Testis (tissue), 5 donors: ENCODE data around the gene TRIO. TPM values are rescaled to one million over a fixed set of nuclear protein-coding genes. Genes with fewer than 3 reads are reported as not detected.
"Not testable (repeated sequence)": the region's sequence is repeated elsewhere in the genome, so short reads cannot be mapped to it uniquely, and the experiment has no call there.

Source experiments
- DNase-seq: peaks from one replicate; pipeline ENCODE4 v3.0.0-alpha.2; 2019
- H3K27ac ChIP-seq, 2 donors: fragments of 200-600 bp; sonication (generic); one replicate each; pipeline ENCODE4 v1.5.1; 2019
- H3K27me3 ChIP-seq: fragments of 200-600 bp; sonication (generic); one replicate; pipeline ENCODE4 v1.5.1; 2019
- H3K36me3 ChIP-seq: fragments of 200-600 bp; sonication (generic); one replicate; pipeline ENCODE4 v1.5.1; 2017; ENCODE audit warnings: low read depth; ENCODE audit errors: missing control alignments
- H3K4me1 ChIP-seq: fragments of 200-600 bp; sonication (generic); one replicate; pipeline ENCODE4 v1.5.1; 2019
- H3K4me3 ChIP-seq, 2 donors: fragments of 200-600 bp; sonication (generic); one replicate each; pipeline ENCODE4 v1.5.1; 2017 to 2019
- H3K9me3 ChIP-seq: fragments of 200-600 bp; sonication (generic); one replicate; pipeline ENCODE4 v1.5.1; 2017
- POLR2A ChIP-seq: fragments of 450-650 bp; IDR thresholded peaks from one replicate; pipeline ENCODE4 v1.6.1; 2017; ENCODE audit warnings: antibody characterized with exemption, mild to moderate bottlenecking, moderate library complexity
- WGBS, 2 donors: methylation state at CpG; one replicate each; pipeline ENCODE4 v1.1.5; 2018; 5-methylcytosine and 5-hydroxymethylcytosine counted together
- intact Hi-C: fragments of 100-400 bp; cut with DNase I; formaldehyde crosslinking; loops from one replicate; pipeline ENCODE4 v1.15.1; 2023; ENCODE audit warnings: low total_unique reads
- long read RNA-seq, 2 donors: transcript quantifications; one replicate each; lab custom pipeline, GENCODE V29; 2026
- polyA plus RNA-seq: library from polyadenylated mRNA; stranded (reverse); fragments of 350-450 nt; fragmentation: Illumina TruSeq; extraction: RNeasy Lipid Tissue Mini Kit (QIAGEN cat#74804); gene quantifications from one replicate; pipeline ENCODE4 v1.2.3, GENCODE V29; 2014; ENCODE audit warnings: low read depth, low replicate concordance; ENCODE audit not compliant: insufficient read depth
- total RNA-seq, 2 donors: library from RNA; depleted of rRNA; stranded (reverse); fragments of >200 nt; gene quantifications; one replicate each; pipeline ENCODE4 v1.2.3, GENCODE V29; 2016
- TF ChIP-seq, protein P1 (sequence below), 3 experiments: fragments of 450-650 bp in 2 of 3; fragments of 200-600 bp in 1 of 3; sonication (generic) in 1 of 3; IDR thresholded peaks; one replicate each; pipeline ENCODE4 v1.5.1; 2016 to 2019; ENCODE audit warnings: antibody characterized with exemption in 3 of 3, mild to moderate bottlenecking in 2 of 3, moderate library complexity in 1 of 3

Gene TRIO
- total RNA-seq (100 to 1,000 TPM; 249 to 295 TPM), polyA plus RNA-seq (47.2 TPM)
- long read RNA-seq, donor 1, partial matches to known transcripts = 7 of 13 reads
- long read RNA-seq, donor 1, other reads (novel, unspliced or antisense) = 0 of 13 reads
- long read RNA-seq, donor 2 = 0 reads

DNA sequence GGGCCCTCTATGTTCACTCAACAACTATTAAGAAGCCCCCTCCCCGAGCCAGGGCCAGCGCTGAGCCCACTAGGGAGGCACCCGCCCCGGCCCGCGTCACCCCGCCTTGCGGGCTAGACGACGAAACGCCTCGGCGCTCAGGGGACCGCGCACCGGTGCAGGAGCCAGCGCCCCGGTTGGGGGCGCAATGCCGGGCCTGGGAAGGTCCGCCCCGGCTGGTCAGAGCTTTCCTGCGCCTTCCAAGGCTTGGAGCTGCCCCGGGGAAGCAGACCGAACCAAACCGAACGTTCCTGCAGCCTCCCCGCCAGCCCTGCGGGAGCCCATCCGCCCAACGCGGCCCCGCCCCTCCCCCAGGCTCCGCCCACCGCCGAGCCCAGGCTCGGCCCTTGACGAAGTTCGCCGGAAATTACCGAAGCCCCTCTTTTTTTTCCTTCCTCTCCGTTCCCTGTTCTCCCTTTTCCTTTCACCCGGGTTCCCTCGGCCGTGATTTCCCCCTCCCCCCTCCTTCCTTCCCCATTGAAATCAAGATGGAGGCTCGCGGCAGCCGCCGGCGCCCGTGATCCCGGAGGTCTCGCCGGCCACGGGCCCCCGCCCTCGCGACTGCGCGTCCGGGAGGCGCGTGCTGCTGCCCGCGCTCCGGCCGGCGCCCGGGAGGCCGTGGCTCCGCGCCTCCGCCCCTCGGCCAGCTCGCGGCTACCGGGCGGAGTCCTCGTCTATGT is at the start of gene TRIO:
Gene TRIO (plus strand): TSS at position 516 of the 719 bp plus-strand sequence. CDS start 384 bp downstream, outside the sequence.
- Histone ChIP-seq H3K9me3 (no peaks in the 10 kb centered on the region), H3K36me3 (no peaks in the 10 kb centered on the region), H3K4me1 (peaks cover 28% of the 10 kb centered on the region), H3K4me3 (peak within 1 kb of the TSS; percentile 85 to 90), H3K27me3 (no peaks in the 10 kb centered on the region), H3K27ac (peak within 1 kb of the TSS; percentile 97 to 98)
- WGBS, 2 donors = 1% methylated on average over 38 to 78 of the region's 79 CpGs
- intact Hi-C loops = loop anchor here (10.0 kb wide), 1 partner anchor 122 kb away; no protein-coding TSS in a partner anchor
- DNase-seq = peak; percentile 94
- TF ChIP-seq, protein P1, sequence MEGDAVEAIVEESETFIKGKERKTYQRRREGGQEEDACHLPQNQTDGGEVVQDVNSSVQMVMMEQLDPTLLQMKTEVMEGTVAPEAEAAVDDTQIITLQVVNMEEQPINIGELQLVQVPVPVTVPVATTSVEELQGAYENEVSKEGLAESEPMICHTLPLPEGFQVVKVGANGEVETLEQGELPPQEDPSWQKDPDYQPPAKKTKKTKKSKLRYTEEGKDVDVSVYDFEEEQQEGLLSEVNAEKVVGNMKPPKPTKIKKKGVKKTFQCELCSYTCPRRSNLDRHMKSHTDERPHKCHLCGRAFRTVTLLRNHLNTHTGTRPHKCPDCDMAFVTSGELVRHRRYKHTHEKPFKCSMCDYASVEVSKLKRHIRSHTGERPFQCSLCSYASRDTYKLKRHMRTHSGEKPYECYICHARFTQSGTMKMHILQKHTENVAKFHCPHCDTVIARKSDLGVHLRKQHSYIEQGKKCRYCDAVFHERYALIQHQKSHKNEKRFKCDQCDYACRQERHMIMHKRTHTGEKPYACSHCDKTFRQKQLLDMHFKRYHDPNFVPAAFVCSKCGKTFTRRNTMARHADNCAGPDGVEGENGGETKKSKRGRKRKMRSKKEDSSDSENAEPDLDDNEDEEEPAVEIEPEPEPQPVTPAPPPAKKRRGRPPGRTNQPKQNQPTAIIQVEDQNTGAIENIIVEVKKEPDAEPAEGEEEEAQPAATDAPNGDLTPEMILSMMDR (IDR thresholded peaks at IDR 0.05) = peak in 2 of 3 experiments; percentile 25 to 41
- TF ChIP-seq POLR2A = peak; percentile 8

DNA sequence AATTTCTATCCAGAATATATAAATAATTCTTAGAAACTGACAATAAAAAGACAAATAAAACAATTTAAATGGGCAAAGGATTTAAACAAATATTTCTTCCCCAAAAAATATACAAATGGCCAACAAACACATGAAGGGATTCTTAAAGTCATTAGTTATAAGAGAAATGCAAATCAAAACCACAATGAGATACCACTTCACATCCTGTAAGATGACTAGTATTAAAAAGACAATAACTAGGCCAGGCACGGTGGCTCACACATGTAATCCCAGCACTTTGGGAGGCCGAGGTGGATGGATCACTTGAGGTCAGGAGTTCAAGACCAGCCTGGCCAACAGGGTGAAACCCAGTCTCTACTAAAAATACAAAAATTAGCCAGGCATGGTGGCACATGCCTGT is 45.8 kb upstream of the TRIO start:
- H3K4me1 ChIP-seq, H3K36me3 ChIP-seq, H3K4me3 ChIP-seq, H3K27ac ChIP-seq, intact Hi-C loops, H3K9me3 ChIP-seq, DNase-seq, H3K27me3 ChIP-seq: not testable (repeated sequence)
- whole genome bisulfite sequencing, 2 donors = 82 to 96% methylated on average over 2 of the region's 2 CpGs

DNA sequence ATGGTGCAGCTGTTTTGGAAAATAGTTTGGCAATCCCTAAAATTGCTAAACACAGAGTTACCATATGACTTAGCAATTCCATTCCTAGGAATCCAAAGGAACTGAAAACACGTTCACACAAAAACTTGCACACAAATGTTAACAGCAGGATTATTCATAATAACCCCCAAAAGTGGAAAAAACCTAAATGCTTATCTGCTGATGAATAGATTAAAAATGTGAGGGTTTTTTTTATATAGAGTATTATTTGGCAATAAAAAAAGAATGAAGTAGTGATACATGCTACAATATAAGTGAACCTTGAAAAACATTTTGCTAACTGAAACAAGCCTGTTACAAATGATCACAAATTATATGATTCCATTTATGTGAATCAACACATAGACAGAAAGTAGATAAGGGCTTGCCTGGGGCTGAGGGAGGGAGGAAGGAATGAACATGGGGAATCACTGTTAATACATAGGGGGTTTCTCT is 45.1 kb upstream of the TRIO start:
- Histone ChIP-seq H3K36me3 (no peaks in the 10 kb centered on the region), H3K27me3 (no peaks in the 10 kb centered on the region), H3K4me1 (no peaks in the 10 kb centered on the region), H3K4me3 (no peak overlapping the region), H3K27ac (no peak overlapping the region), H3K9me3 (no peaks in the 10 kb centered on the region)
- intact Hi-C loops = no loop called here
- TF ChIP-seq, protein P1 (IDR thresholded peaks at IDR 0.05) = no peak
- no peak for TF ChIP-seq POLR2A
- DNase-seq = no peak
- 78 to 83% methylated on average over 1 of the region's 1 CpG for WGBS, 2 donors

DNA sequence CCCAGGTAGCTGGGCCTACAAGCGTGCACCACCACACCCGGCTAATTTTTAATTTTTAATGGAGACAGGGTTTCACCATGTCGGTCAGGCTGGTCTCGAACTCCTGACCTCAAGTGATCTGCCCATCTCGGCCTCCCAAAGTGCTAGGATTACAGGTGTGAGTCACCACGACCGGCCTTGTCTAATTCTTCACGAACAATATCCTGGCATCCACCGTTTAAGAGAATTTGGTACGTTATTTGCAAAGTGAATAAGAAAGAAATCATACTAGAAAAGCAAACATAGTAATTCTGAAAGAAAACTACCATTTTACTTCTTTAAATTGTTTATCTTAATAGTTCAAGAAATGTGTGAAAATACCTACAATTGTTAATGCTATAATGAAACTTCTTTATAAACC is 42.9 kb upstream of the TRIO start:
- WGBS, 2 donors = 92 to 93% methylated on average over 10 of the region's 10 CpGs
- Histone ChIP-seq H3K4me3 (no peak overlapping the region), H3K4me1 (no peaks in the 10 kb centered on the region), H3K9me3 (no peaks in the 10 kb centered on the region), H3K36me3 (no peaks in the 10 kb centered on the region), H3K27me3 (no peaks in the 10 kb centered on the region), H3K27ac (no peak overlapping the region)
- DNase-seq = no peak
- intact Hi-C loops = no loop called here
- TF ChIP-seq, protein P1 (IDR thresholded peaks at IDR 0.05) = no peak
- TF ChIP-seq POLR2A = no peak

DNA sequence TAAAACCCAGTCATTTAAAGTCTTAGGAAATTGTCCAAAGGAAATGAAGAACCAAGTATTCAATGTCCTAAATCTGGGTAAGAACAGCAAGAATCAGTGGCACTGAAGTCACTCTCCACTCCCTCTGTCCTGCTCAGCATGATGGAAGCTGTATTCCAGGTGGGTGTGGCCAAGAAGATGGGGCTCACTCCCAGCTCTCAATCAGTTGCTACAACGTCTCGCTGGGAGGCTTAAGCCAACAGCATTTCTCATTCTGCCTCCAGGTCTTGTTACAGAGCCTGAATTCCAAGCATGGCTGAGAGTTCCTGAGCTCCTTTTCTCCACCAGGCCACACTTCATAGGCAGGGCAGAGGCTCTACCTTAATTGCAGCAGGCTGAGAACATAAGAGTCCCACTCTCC is 41.2 kb upstream of the TRIO start:
- intact Hi-C loops = no loop called here
- Histone ChIP-seq H3K27ac (no peak overlapping the region), H3K36me3 (no peaks in the 10 kb centered on the region), H3K27me3 (no peaks in the 10 kb centered on the region), H3K4me1 (no peaks in the 10 kb centered on the region), H3K4me3 (no peak overlapping the region), H3K9me3 (no peaks in the 10 kb centered on the region)
- TF ChIP-seq, protein P1 (IDR thresholded peaks at IDR 0.05) = no peak
- no peak for TF ChIP-seq POLR2A
- DNase-seq = no peak
- WGBS, 2 donors = 56 to 72% methylated on average over 2 of the region's 2 CpGs
